ENCODE results near the gene SRGAP1.

Gene SRGAP1

DNA sequence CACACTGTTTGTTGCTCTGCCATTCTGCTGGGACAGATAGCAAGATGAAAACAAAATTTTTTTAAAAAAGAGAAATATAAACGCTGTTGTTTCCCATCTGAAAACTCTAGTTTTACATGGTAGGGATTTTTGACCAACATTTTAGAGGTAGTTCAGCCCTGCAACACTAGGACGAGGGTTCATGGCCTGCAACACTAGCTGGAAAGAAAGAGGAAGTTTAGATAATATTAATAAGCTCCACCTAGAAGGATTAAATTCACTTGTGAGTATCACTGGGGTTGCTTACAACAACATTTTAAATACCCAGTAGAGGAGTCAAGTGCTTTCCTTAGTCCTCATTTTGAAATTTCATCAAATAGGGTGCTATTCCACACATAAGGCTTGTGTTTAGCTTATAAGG lies 68.2 kb downstream of the SRGAP1 start:
- DNase-seq: no peak

DNA sequence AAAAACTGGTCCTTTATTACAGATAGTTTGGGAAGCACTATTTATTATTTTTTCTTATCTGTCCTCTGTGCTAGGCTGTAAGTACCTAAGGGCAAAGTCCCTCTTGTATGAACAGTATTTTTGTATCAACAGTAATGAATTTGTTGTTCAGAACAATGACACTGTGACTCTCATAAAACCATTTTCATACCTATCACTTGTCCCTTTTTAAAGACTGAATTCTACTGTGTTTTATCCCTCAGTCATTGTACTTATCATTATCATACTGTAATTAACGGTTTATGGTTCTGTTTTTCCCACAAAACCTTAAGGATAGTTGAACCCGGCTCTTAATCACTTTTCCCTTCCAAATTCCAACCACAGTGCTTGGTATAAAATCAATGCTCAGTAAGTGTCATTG lies 69.4 kb downstream of the SRGAP1 start:
- no peak for DNase-seq

DNA sequence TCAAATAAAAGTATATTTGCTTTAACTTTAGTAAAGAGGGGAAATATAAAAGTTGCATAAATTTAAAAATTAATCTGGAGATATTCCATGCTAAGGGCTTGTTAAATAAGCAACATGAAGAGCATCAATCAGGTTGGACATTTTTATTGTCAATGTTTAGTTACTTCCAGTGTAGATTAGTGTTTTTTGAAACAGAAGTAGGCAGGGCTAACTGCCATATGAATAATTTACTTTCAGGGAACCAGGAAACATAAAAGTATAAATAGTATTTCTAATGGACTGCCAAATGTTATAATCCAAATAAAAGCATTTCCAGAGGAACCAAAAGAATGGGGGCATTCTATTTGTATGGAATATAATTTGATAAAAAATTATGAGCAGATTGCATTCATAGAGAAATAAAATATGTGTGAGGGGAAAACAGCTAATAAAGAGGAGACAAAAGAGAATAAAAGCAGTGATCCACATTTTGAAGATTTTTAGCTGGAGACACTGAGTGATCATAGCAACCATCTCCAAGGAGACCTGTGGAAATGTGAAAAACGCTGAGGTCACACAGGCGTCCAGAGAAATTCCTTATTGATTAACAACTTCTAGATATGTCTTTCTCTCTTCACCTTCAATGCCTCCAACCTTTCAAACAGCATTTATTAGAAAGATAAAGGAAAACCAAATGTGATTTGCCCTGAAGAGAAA lies 70.8 kb downstream of the SRGAP1 start:
- no peak for DNase-seq

- DNase-seq: no peak
These were observed 72.3 kb downstream of the SRGAP1 start for GRCh38 chr12:63916561-63917476.

GRCh38 chr12:63917477-63917862 lies 73.0 kb downstream of the SRGAP1 start:
- DNase-seq: no peak

DNA sequence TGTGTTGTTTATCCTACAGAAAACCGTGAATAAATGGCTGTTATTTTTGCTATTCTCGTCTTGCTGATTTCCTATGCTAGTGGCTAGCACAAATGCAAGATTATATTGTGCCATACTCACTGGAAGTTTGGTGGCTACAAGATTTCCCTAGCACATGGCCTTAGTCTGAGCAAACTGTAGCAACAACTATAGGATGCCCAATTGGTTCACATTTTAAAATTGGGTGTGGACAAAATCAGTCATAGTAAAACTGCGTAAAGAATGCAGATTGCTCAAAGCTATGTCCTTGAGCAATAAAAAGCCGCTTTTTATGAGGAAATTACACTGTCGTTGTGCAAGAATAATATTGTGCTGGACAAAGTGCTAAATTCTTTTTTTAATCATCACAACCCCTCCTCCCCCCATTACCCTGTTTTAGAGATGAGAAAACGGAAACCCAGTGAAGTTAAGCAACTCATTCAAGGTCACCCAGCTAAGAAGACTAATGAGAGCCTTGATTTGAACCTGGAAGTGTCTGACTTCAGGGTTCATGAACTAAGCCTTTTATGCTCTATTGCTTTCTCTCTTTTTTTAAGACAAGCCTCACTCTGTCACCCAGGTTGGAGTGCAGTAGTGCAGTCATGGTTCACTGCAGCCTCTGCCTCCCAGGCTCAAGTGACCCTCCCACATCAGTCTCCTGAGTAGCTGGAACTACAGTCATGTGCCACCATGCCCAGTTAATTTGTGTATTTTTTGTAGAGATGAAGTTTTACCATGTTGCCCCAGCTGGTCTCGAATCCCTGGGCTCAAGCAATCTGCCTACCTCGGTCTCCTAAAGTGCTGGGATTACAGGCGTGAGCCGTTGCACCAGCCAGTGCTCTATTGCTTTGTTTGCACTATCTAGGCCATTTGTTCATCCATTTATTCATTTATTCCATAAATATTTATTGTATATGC lies 73.6 kb downstream of the SRGAP1 start:
- DNase-seq: no peak

GRCh38 chr12:63918800-63919300 lies 74.3 kb downstream of the SRGAP1 start:
- DNase-seq: no peak

- no peak for DNase-seq
These were observed 75.3 kb downstream of the SRGAP1 start for GRCh38 chr12:63919756-63920155.

DNA sequence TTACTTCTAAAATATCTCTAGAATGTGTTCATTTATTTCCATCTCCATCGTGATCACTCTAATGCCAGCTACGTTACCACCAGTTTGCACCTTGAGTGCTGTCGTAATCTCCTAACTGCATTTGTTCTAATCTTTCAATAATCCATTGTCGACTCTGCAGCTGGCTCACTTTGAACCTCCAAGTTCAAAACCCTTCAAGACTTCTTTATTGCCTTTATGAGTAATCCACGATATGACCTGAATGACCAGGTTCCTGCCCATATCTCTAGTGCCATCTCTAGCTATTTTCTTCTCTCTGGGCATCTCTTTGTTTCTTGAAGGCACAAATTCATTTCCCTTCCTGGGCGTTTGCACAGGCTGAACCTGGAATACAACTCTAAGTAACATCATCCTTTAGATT lies 76.7 kb downstream of the SRGAP1 start:
- DNase-seq: no peak

GRCh38 chr12:63922474-63922873 lies 78.0 kb downstream of the SRGAP1 start:
- no peak for DNase-seq

GRCh38 chr12:63924781-63925180 lies 80.3 kb downstream of the SRGAP1 start:
- DNase-seq: no peak

GRCh38 chr12:63927511-63927910 lies 83.0 kb downstream of the SRGAP1 start:
- DNase-seq: no peak

DNA sequence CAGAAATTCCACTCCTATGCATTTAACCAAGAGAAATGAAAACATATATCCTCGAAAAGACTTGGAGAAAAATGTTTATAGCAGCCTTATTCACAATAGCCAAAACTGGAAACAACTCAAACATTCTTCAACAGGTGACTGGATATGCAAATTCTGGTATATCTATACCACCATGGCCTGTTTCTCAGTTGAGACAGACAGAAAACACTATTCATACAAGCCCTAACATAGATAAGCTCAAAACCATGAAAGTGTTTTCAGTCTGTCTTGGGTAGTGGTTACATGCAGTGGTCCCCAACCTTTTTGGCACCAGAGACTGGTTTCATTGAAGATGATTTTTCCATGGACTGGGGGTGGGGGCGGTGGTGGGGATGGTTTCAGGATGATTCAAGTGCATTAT lies 83.8 kb downstream of the SRGAP1 start:
- DNase-seq: no peak

DNA sequence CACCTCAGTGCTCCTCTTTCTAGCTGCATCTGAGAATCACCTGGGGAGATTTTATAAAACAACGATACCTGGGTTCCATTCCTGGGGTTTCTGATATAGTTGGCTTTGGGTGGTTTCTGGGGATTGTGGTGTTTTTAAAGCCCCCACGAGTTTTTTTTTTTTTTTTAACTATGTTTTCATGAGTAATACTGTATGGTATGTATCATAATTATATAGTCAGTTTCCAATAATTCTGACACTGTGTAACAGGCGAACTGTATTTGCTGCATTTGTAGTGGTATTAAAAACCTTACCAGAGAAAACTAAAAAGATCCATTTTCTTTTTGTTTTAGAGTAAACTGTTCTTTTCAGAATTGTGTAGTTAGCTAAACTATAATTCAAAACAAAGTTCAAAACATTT lies 84.9 kb downstream of the SRGAP1 start:
- no peak for DNase-seq

DNA sequence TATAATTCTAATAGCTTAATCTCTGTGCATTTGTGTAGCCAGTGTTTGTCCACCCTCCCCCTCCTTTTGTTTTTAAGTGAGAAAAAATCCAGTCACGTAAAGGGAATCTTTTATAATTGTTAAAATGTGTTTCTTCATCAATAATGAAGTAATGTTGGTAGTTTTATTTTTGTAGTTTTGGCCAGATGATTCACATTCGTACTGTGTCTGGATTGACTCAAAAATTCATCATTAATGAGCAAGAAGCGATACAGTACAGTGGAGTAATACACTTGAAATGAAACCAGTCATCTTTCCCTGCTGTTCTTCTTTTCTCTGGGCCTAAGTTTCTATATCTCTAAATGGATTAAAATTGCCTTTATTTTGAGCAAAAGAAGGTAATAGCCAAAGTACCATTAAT lies 86.5 kb downstream of the SRGAP1 start:
- DNase-seq: no peak

- no peak for DNase-seq
These were observed 87.2 kb downstream of the SRGAP1 start for GRCh38 chr12:63931703-63932102.

GRCh38 chr12:63934936-63935335 lies 90.4 kb downstream of the SRGAP1 start:
- peak; percentile 52 for DNase-seq

DNA sequence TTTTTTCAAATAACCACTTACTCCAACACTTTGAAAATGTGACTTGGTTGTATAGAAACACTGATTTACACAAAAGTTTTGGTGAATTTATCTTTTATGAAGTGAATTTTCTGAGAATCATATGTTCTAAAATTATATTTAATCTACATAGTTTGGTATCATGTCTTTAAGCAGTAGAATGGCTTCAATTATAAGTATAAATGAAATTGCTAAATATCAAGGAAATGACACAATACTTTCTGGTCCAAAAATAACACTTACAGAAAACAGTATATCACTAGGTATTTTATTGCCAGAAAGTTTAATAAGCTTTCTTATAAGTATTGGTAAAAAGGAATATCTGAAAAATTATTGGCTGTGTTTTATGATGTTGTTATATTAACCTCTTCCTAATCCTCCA lies 90.9 kb downstream of the SRGAP1 start:
- no peak for DNase-seq

GRCh38 chr12:63937378-63938316 lies 93.1 kb downstream of the SRGAP1 start:
- peak; percentile 46 for DNase-seq

- peak; percentile 48 for DNase-seq
These were observed 96.0 kb downstream of the SRGAP1 start for GRCh38 chr12:63940310-63941005.

GRCh38 chr12:63941166-63941800 lies 96.8 kb downstream of the SRGAP1 start:
- peak; percentile 59 for DNase-seq

All from NCI-H1694 (cell line).